Colonic mucosa (tissue), 4 donors: Measurements from ENCODE around the gene CCDC169. TPM values are rescaled to one million over a fixed set of nuclear protein-coding genes. Genes with fewer than 3 reads are reported as not detected.

Experiments
- DNase-seq: peaks from one replicate; pipeline ENCODE4 v3.0.0-alpha.2; 2020
- H3K27ac ChIP-seq: fragments of 200-600 bp; one replicate; pipeline ENCODE4 v1.8.0; 2021
- H3K27me3 ChIP-seq: fragments of 200-600 bp; one replicate; pipeline ENCODE4 v1.8.0; 2021
- H3K36me3 ChIP-seq: fragments of 200-600 bp; one replicate; pipeline ENCODE4 v1.8.0; 2021
- H3K4me1 ChIP-seq: fragments of 200-600 bp; one replicate; pipeline ENCODE4 v1.8.0; 2021; ENCODE audit warnings: mild to moderate bottlenecking
- H3K4me3 ChIP-seq: fragments of 200-600 bp; one replicate; pipeline ENCODE4 v1.8.0; 2021
- H3K9ac ChIP-seq, 2 donors: one replicate each; pipeline ENCODE4 v1.7.0; 2013; ENCODE audit warnings: control low read depth in 2 of 2, low read depth in 2 of 2, low read length in 2 of 2
- H3K9me3 ChIP-seq: fragments of 200-600 bp; one replicate; pipeline ENCODE4 v1.8.0; 2021
- CTCF ChIP-seq: fragments of 200-600 bp; IDR thresholded peaks from one replicate; pipeline ENCODE4 v1.8.0; 2022; ENCODE audit warnings: antibody characterized with exemption, mild to moderate bottlenecking
- intact Hi-C: fragments of 100-400 bp; cut with DNase I; formaldehyde crosslinking; loops from one replicate; pipeline ENCODE4 v1.14.1; 2022
- total RNA-seq, 2 donors: library from RNA; stranded (reverse); fragmentation: NEBNext Ultra II Directional in 1 of 2; extraction: Animal tissue kit (Norgen Biotek cat#: 25700) in 1 of 2; gene quantifications; one replicate each; pipeline ENCODE4 v1.2.1, GENCODE V29; 2021
- donor health status: healthy.
- donor health status: DM: no; HTN: no; CAD: no.
- donor health status: DM: no; HTN: no; CAD: no.

The CCDC169 gene
- total RNA-seq, 2 donors from 2014 or later = 0.25 to 1.3 TPM

- no peaks in the 10 kb centered on the region for H3K27me3 ChIP-seq
- no peak for TF ChIP-seq CTCF
- intact Hi-C loops = no loop called here
- H3K36me3 ChIP-seq = no peaks in the 10 kb centered on the region
- H3K4me1 ChIP-seq = no peaks in the 10 kb centered on the region
- no peak overlapping the region for H3K27ac ChIP-seq
- H3K9ac ChIP-seq = no peak overlapping the region
- DNase-seq = no peak
- H3K9me3 ChIP-seq = no peaks in the 10 kb centered on the region
- H3K4me3 ChIP-seq = no peak overlapping the region
Observed at GRCh38 chr13:36288794-36289391, 8.7 kb downstream of the CCDC169 start.

GRCh38 chr13:36286006-36286405 lies 11.6 kb downstream of the CCDC169 start:
- no peak overlapping the region for H3K27ac ChIP-seq
- no peak for TF ChIP-seq CTCF

GRCh38 chr13:36282821-36283432 lies 14.7 kb downstream of the CCDC169 start:
- Histone ChIP-seq H3K9me3 (no peaks in the 10 kb centered on the region), H3K4me3 (no peak overlapping the region), H3K27ac (no peak overlapping the region), H3K4me1 (no peaks in the 10 kb centered on the region), H3K36me3 (no peaks in the 10 kb centered on the region), H3K27me3 (no peaks in the 10 kb centered on the region), H3K9ac (no peak overlapping the region)
- peak; percentile 76 for TF ChIP-seq CTCF
- DNase-seq = no peak
- intact Hi-C loops = loop anchor here (5.0 kb wide), 1 partner anchor 454 kb away; no protein-coding TSS in a partner anchor

More at GRCh38 chr13:36286006-36286405, 11.6 kb downstream of the CCDC169 start:
- no peak for DNase-seq
- Histone ChIP-seq H3K9ac (no peak overlapping the region), H3K9me3 (no peaks in the 10 kb centered on the region), H3K4me3 (no peak overlapping the region), H3K36me3 (no peaks in the 10 kb centered on the region), H3K4me1 (no peaks in the 10 kb centered on the region), H3K27me3 (no peaks in the 10 kb centered on the region)
- intact Hi-C loops = no loop called here

GRCh38 chr13:36275190-36276002 lies 22.2 kb downstream of the CCDC169 start:
- no peak overlapping the region for H3K27ac ChIP-seq
- intact Hi-C loops = loop anchor here (5.0 kb wide), 1 partner anchor 293 kb away; no protein-coding TSS in a partner anchor
- no peak overlapping the region for H3K4me3 ChIP-seq
- DNase-seq = peak; percentile 26
- no peaks in the 10 kb centered on the region for H3K27me3 ChIP-seq
- H3K9ac ChIP-seq = no peak overlapping the region
- no peaks in the 10 kb centered on the region for H3K4me1 ChIP-seq
- TF ChIP-seq CTCF = peak; percentile 23
- no peaks in the 10 kb centered on the region for H3K36me3 ChIP-seq
- H3K9me3 ChIP-seq = no peaks in the 10 kb centered on the region

GRCh38 chr13:36273431-36273830 lies 24.2 kb downstream of the CCDC169 start:
- Histone ChIP-seq H3K4me3 (no peak overlapping the region), H3K27ac (no peak overlapping the region), H3K9ac (no peak overlapping the region), H3K9me3 (no peaks in the 10 kb centered on the region), H3K27me3 (no peaks in the 10 kb centered on the region), H3K4me1 (no peaks in the 10 kb centered on the region), H3K36me3 (no peaks in the 10 kb centered on the region)
- intact Hi-C loops = no loop called here
- no peak for TF ChIP-seq CTCF
- no peak for DNase-seq
